RPMI7951 (cell line): ENCODE results near the gene SCIN. TPM values are rescaled to one million over a fixed set of nuclear protein-coding genes. Genes with fewer than 3 reads are reported as not detected.
"Not testable (repeated sequence)": the region's sequence is repeated elsewhere in the genome, so short reads cannot be mapped to it uniquely, and the experiment has no call there.

Source experiments
- DNase-seq: peaks from one replicate; pipeline ENCODE4 v3.0.0-alpha.2; 2012; ENCODE audit warnings: low read depth
- total RNA-seq: library from RNA; depleted of rRNA; stranded (reverse); fragments of >200 nt; shearing (Covaris generic); gene quantifications from 2 replicates; pipeline ENCODE4 v1.2.3, GENCODE V29; 2014

Gene SCIN
- total RNA-seq, 1 experiment from 2014 or later = not detected

DNA sequence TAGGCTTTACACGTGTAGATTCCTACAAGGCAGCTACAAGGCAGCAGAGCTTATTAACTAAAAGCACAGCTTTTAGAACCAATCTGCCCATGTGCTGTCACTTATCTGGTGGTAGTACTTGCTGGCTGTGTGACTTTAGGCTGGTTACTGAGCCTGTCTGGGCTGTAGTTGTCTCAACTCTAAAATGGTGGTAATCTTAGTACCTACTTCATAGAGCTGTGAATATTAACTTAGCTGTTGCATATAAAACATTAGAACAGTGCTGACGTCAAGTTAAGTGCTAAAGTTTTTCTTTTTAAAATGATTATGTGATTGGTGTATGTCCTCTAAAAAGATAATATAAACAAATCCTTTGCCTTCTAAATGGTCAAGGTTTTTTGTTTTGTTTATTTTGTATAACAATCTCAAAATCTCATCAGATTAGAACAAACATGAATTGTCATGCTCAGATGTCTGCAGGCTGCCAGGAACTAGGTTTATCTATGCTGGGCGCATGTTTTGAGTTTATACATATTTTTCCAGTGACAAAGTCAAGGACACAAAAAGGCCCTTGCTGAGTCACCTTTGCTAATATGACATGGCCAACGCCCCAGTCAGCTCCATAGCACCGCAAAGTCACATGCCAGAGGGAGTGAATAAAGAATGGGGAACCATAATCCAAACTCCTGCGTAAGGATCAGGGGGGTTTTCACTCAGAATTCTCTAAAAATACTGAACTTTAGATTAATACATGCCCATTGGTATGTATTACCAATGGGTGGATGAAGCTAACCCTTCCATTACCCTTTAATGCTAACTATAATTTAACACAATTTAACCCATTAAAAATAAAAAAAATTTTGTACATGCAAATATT lies 77.1 kb downstream of the SCIN start:
- DNase-seq = peak; percentile 85

DNA sequence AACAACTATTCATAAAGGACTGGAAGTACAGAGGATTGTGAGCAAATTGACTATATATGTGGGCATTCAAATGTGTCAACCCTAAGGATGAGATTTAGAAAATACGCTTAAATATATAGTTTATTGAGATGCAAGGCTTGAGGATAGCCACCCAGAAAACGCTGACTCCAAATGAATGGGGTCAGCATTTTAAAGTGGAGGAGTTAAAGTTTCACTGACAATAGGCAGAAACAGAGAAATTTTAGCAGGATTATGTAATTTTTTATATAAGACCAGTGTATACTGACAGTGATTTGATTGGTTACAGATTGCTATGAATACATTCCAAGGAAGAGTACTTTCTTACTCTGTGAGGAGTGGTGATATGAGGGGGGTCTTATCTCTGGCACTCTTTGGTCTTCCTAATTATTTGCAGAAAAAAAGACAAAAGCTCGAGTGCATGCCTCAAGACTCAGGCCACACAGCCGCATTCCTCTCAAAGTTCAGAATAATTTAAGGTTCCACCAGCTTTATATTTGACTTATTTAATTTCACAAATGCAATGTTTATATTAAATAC lies 78.3 kb downstream of the SCIN start:
- no peak for DNase-seq

DNA sequence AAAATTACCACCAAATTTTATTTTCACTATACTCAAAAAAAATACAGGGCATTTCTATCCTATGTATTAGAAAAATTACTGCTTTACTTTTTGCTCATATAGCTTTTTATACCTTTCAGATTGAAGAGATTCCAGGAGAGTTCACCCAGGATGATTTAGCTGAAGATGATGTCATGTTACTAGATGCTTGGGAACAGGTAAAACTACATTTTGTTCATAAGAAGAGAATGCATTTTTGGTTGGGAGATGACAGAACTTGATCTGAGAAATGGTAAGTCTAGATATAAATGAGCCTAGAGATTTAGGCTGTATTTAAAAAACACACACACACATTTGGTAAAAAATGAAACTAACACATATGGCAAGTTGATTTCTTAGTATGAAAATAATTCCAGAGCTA lies 78.8 kb downstream of the SCIN start:
- no peak for DNase-seq

DNA sequence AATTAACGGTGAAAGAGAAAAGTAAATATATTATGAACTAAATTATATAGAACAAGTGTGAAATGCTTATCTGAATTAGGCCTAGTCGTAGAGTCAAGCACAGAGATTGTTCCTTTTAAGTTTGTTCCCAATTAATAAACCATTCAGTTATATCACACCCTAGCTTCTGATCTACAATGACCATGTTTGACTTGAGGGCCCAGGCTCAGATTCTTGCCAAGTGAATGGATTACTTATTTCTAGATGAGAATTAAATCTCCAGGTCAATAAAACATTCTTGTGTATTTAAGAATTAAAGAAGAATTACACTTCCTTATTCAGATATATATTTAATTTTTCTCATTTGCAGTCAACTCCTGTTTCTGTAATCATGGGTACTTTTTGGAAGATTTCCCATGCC lies 79.6 kb downstream of the SCIN start:
- no peak for DNase-seq

DNA sequence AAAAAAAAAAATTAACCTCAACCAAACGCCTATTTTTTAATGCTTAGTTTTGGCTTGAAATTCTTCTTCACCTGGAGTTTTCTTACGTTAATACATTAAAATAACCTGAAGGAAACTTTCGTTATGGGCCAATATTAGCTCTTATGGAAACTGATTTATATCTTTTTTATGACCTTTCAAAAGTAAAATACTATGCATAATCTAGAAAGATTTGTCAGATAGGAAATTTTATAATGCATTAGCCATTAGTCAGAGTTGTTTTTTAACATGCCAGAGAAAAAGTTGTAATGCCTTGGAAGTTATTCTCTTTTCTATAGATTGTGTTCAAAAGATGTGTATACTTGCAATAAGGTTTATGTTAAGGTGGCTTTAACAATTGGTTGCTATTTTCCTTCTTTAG lies 82.6 kb downstream of the SCIN start:
- DNase-seq = no peak

DNA sequence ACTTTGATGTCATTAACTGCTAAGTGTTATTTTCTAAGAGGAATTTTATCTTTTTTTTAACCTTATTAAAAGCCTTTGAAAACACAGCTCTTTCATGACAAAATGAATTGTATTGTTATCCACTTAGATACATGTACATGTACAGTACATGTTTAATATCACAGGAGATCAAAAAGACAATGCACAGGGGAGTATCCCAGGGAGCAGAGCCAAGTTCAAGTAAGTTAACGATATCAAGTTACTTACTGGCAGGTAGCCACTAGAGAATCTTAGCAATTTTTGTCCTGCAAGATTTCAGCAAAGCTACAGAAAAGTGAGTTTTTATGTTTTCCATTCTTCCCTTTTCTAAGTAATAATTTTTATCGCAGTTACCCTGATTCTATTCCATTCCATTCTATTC lies 83.0 kb downstream of the SCIN start:
- peak; percentile 50 for DNase-seq

DNA sequence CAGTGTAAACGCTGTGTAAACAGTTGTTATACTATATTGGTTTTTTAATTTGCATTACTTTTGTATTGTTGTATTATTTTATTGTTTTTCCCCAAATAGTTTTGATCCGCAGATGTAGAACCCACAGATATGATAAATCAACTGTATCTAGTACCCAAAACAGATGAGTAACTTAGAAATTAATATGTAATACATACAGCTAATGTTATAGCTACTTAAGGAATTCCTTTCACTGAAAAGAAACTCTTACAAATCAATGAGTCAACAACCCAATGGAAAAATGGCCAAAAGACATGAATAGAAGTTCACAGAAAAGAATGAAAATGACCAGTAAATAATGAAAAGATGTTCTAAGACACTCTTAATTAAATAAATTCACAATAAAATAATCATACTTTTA lies 84.6 kb downstream of the SCIN start:
- no peak for DNase-seq

DNA sequence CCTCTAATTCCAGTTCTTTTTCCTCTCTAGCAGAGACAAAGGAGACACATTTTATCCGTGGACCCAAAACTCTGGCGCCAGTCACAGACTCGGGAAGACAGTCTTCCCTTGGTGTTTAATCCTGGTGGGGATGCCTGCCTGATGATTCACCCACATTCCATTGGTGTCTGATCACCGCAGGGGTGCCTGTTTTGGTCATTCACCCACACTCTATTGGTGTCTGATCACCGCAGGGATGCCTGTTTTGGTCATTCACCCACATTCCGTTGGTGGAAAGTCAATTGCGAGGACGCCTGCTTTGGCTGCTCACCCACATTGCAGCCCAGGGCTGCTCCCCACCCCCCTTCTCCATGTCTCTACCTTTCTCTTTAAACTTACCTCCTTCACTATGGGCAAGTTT lies 89.9 kb downstream of the SCIN start:
- peak; percentile 96 for DNase-seq

DNA sequence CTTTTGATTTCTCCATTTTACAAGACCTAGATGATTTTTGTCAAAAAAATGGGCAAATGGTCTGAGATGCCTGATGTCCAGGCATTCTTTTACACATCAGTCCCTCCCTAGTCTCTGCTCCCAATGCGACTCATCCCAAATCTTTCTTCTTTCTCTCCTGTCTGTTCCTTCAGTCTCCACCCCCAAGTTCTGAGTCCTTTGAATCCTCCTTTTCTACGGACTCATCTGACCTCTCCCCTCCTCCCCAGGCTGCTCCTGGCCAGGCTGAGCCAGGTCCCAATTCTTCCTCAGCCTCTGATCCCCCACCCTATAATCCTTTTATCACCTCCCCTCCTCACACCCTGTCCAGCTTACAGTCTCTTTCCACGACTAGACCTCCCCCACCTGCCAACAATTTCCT lies 90.5 kb downstream of the SCIN start:
- not testable (repeated sequence) for DNase-seq

DNA sequence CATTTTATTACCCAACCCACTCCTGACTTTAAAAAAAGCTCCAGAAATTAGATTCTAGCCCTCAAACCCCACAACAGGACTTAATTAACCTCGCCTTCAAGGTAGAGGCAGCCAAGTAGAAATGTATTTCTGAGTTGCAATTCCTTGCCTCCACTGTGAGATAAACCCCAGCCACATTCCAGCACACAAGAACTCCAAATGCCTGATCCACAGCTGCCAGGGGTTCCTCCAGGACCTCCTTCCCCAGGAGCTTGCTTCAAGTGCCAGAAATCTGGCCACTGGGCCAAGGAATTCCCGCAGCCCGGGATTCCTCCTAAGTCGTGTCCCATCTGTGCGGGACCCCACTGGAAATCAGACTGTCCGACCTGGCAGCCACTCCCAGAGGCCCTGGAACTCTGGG lies 91.1 kb downstream of the SCIN start:
- no peak for DNase-seq

DNA sequence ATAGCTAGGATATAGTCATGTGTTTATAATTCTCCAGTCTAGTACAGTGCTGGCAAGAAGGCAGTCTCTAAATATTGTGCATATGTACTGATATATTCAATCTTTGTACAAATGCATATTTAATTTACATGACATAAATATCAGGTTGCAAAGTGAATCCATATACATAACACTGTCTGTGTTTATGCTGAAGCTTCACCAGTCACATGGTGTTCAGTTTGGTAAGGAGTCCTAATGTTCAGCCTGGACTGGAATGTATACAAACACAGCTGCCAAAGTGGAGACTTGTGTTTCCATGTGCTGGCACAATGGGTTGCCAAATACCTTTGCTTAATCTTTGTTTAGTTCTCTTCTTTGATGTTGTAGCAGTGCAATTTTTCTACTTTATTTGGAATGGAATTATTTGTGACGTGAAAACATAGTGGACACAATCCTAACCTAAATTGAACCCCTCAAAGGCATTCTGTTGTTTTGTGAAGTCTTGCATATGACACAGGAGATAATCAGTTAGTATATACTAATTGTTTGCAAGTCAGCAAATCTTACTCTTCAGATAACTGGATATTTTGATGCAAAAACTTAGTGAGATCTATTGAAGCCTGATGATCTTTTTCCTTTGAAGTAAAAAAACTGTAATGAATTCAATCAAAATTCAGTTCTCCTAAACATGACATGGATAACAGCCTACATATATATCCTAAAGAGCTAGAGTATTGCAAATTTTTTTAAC lies 99.6 kb downstream of the SCIN start:
- DNase-seq = no peak

DNA sequence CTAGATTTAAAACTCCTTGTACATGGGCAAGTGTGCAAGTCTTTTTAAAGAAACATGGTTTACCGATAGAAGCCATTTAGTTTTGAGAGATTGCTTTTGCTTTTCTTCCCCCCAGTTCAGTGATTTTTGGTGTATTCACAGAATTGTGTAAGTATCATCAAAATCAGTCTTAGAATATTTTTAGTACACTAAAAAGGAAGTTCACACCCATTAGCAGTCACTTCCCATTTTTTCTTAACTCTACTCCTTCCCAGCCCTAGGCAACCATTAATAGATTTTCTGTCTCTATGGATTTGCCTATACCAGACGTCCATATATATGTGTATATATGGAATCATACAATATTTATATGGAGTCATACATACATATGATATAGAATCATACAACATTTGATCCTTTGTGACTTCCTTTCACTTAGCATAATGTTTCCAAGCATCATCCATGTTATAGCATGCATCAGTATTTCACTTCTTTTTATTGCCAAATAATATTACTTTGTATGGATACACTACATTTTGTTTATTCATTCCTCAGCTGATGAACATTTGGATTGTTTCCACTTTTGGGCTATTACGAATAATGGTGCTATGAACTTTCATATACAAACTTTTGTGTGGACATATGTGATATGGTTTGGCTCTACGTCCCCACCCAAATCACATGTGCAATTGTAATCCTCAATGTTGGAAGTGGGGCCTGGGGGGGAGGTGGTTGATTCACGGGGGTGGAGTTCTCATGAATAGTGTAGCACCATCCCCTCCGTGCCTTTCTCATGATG lies 100.4 kb downstream of the SCIN start:
- DNase-seq = no peak

DNA sequence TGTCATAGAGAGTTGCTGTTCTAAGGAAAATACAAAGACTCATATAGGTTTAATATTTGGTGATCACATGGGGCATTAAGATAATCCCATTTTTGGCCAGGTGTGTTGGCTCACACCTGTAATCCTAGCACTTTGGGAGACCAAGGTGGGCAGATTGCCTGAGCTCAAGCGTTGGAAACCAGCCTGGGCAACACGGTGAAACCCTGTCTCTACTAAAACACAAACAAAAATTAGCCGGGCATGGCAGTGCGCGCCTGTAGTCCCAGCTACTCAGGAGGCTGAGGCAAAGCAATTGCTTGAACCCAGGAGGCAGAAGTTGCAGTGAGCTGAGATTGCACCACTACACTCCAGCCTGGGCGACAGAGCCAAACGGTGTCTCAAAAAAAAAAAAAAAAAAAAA lies 102.9 kb downstream of the SCIN start:
- DNase-seq = not testable (repeated sequence)

DNA sequence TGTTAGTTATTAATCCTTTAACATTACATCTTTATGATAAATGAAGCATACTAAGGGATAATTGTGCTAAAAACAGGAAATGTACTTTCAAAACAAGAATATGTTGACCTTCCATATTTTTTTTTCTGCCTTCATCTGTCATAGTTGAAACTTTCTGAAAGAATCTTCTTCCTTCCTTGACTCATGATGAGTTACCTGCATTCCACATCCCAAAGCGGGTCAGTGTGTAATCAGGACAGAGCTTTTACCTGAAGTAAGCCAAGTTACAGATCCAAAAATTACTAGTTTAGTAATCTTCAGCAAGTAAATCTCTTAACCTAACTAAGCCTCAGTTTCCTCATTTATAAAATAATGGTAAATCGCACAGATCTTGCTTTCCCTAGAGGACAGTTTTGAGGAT lies 103.5 kb downstream of the SCIN start:
- no peak for DNase-seq

DNA sequence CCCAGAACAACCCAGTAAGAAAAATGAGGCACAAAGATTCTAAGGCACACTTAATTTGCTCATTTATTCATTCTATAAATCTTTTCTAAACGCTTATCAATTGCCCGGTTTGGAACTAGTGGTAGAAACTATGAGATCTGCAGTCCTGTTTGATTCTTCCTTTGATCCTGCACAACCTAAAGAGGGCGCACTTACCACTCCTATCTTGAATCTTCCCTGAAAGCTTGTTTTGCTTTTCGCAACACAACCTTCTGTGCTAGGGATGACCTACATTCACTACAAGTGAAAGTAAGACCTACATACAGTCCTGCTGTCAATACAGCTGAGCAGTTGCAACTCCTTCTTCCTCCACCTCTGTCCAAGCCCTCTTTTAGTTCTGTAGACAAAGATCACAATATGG lies 104.3 kb downstream of the SCIN start:
- DNase-seq = peak; percentile 44

DNA sequence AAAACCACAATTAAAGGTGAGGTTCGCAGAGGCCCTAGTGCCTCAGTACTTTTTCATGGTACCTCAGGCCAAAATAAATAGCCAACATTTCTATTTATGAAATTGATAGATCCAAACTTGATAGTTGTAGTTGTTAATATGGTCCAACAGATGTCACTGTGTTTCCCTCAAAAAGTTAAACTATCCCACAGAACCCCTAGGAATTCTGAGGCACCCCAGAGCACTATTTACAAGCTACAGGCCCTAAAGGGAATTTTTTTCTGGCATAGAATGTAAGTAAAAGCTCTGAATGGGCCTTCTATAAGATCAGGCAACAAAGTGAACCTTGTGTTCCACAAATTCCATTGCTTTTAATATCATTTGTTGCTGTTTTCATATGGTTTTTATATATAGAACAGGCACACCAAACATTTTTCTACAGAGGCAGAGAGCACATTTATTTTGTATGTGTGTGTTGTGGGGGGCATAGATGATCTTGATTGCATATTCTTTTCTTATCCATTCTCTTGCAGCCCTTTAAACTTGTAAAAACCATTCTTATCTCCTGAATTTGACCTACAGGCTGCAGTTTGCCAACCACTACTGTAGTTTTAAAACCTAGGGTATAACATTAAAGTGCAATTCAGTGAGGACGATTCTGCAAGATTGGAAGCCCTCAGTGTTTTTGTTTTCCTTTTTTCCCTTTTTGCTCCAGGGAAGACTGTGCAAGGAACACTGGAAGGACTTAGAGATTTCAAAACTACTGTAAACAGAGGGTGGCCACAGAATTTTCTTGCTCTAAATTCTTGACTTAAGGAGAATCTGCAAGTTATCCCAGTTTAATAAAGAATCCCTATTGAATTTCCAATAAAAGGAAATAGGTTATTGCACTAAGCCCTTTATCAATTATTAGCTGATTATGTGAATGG lies 113.4 kb downstream of the SCIN start:
- DNase-seq = peak; percentile 43

DNA sequence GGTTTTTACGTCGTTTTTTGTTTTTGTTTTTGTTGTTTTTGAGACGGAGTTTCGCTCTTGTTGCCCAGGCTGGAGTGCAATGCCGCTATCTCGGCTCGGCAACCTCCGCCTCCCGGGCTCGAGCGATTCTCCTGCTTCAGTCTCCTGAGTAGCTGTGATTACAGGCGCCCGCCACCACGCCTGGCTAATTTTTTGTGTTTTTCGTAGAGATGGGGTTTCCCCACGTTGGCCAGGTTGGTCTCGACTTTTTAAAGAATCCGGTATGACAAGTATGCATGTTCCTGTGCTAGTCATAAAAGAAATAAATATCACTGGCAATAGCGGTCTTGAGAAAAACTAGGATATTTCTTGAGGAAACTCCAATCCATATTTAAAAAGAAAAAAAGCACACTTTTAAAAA lies 114.2 kb downstream of the SCIN start:
- no peak for DNase-seq

DNA sequence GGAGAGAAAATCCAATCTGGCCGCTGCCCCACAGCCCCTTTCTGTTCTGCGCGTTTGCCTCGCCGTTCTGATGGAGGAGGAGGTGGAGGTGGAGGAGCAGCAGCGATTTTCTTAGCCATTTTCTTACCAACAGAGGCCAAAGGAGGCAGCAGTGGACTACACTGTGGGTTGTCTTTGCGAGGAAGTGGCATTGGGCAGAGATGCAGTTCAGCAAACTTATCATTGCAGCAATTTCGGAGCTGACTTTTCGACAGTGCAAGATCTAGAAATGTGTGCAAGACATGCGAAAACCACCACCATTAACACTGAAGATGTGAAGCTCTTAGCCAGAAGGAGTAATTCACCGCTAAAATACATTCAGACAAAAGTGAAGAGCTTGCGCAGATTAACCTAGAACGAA lies 115.0 kb downstream of the SCIN start:
- DNase-seq = peak; percentile 87

DNA sequence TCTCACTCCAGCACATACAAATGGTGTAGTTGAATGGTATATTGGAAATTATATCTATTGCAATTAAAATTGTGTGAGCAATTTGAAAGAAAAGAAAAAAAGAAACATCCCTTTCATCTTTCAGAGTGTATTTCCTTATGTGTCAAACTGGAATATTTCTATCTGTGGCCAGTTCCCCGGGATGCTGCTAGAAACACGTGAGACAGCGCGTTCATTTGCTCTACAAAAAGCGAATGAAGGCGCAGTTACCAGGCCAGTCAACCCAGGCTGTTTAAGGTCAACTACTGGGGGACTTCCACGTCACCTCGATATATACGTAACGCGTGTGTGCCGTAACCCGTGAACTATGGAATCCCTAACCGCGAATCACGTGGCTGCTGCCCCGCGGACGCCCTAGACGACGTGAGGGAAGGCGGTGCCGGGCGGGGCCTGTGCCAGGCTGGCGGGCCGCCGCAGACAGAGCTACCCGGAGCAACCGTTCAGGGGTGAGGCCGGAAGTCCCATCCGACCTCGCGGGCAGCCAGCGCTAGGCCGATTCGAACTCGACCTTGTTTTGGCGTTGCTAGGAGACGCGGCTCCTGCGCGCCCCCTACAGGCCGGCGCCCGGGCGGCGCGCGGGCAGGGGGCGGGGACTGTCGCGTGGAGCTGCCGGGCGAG lies 115.8 kb downstream of the SCIN start:
- peak; percentile 98 for DNase-seq

DNA sequence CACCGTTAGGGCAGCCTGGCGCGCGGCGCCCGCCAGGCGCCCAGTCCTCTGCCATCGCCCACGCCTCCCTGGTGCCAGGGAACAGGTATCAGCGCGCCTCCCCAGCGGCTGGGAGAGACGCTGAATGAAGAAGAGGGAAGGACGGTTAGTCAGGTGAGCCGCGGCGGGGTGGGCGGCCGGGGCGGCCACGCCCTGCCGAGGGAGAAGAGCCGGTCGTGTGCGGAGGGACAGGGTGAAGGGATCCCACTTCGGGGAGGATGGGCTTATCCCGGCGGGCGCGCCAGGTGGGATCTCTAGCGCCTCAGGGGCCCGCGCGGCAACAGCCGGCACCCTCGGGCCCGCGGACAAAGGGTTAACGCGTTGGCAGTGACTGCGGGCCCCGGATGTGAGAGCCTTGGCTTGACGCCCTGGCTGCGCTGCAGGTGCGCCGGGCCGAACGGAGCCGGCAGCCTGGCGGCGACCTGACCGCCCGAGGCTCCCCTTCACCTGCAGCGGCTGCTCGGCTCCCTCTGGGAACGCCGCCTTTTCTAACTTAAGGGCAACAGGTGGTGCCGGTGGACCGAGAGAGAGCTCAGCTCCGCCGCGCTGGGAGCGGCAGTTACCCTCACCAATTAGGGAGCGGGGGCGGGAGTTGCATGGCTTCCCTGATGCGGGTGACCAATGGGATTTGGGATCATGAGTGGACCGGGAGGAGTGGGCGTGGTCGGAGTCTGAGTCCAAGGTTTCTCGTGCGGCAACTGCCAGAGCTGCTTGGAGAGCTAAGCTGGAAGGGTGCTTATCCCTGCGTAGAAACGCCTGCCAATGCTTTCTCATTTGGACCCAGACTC lies 116.6 kb downstream of the SCIN start, which contains the start of gene ARL4A:
ARL4A (plus strand) TSS at position 743 of the 827 bp plus-strand sequence. CDS start 622 bp downstream, outside the sequence.
- peak; percentile 98 for DNase-seq
